ENCODE results near the gene PTPN2. TPM values are rescaled to one million over a fixed set of nuclear protein-coding genes. Genes with fewer than 3 reads are reported as not detected.

Gene PTPN2
- 22.4 and 24.2 TPM in 2 replicates for total RNA-seq

GRCh38 chr18:12883684-12884405, at the start of gene PTPN2:
Gene PTPN2 (minus strand): TSS chr18:12884237. CDS start chr18:12884141, 96 bp downstream.

Other genes starting within 250 kb of the PTPN2 start
- 34.0 and 40.9 TPM in 2 replicates for gene SPIRE1, start 226.1 kb downstream of the PTPN2 start, total RNA-seq
- gene CEP76, start 181.5 kb downstream of the PTPN2 start, total RNA-seq: 10.9 and 13.3 TPM in 2 replicates
- 51.0 and 72.8 TPM in 2 replicates for gene PSMG2, start 181.2 kb downstream of the PTPN2 start, total RNA-seq
- gene SEH1L, start 63.8 kb upstream of the PTPN2 start, total RNA-seq: 62.1 and 87.5 TPM in 2 replicates
- 35.1 and 43.8 TPM in 2 replicates for gene CEP192, start 107.1 kb upstream of the PTPN2 start, total RNA-seq